Esophagus muscularis mucosa (tissue), 3 donors: ENCODE data around the gene RAD51C.
"Not testable (repeated sequence)": the region's sequence is repeated elsewhere in the genome, so short reads cannot be mapped to it uniquely, and the experiment has no call there.

ENCODE experiments used
- CTCF ChIP-seq, 3 experiments: fragments of 200-600 bp in 2 of 3; fragments of 450-650 bp in 1 of 3; sonication (generic) in 2 of 3; IDR thresholded peaks; one replicate each; pipeline ENCODE4 v1.5.1; 2017 to 2019; ENCODE audit warnings: antibody characterized with exemption in 3 of 3, mild to moderate bottlenecking in 2 of 3, moderate library complexity in 1 of 3
- POLR2AphosphoS5 ChIP-seq, 2 donors: sonication (generic); formaldehyde crosslinking; IDR thresholded peaks; one replicate each; pipeline ENCODE4 v1.6.1; 2017; ENCODE audit warnings: antibody characterized with exemption in 2 of 2

DNA sequence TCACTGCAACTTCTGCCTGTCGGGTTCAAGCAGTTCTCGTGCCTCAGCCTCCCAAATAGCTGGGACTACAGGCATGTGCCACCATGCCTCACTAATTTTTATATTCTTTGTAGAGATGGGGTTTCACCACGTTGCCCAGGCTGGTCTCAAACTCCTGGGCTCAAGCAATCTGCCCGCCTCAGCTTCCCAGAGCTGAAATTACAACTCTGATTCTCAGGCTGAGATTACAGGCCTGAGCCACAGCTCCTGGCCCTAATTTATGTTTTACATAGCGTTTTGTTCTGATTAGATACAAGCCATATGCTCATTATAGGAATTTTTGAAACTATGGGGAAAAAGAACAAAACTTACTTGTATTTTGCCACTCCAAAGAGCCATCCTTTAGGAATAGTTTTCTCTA is 86.1 kb downstream of the RAD51C start:
- not testable (repeated sequence) for TF ChIP-seq CTCF, POLR2AphosphoS5 (IDR thresholded peaks at IDR 0.05)
